SK-N-SH treated with all-trans-retinoic acid at 6 μM for 48 hours (cell line): Measurements from ENCODE around the gene PTPRS.

Experiments
- ATAC-seq: fragments of 200-7000 bp; cut with Tn5 transposase; 3 replicates; pipeline ENCODE4 v1.9.1; 2020; ENCODE audit warnings: mild to moderate bottlenecking, moderate library complexity
- CREB5 ChIP-seq: fragments of 250-450 bp; sonication (Bioruptor Pico); IDR thresholded peaks from 2 replicates; pipeline ENCODE4 v1.5.1; 2020; ENCODE audit warnings: low read depth, mild to moderate bottlenecking, moderate library complexity
- CSDC2 ChIP-seq: fragments of 250-450 bp; sonication (Bioruptor Pico); IDR thresholded peaks from 2 replicates; pipeline ENCODE4 v1.5.0; 2020; ENCODE audit warnings: mild to moderate bottlenecking, moderate library complexity
- CSRNP3 ChIP-seq: fragments of 250-450 bp; sonication (Bioruptor Pico); IDR thresholded peaks from 2 replicates; pipeline ENCODE4 v1.5.1; 2021; ENCODE audit warnings: mild to moderate bottlenecking, moderate library complexity
- ESRRG ChIP-seq: fragments of 250-450 bp; sonication (Bioruptor Pico); IDR thresholded peaks from 2 replicates; pipeline ENCODE4 v1.6.1; 2021; ENCODE audit warnings: mild to moderate bottlenecking
- GLIS3 ChIP-seq: fragments of 250-450 bp; sonication (Bioruptor Pico); IDR thresholded peaks from 2 replicates; pipeline ENCODE4 v1.5.0; 2020; ENCODE audit warnings: mild to moderate bottlenecking, moderate library complexity
- ISL1 ChIP-seq: fragments of 250-450 bp; sonication (Bioruptor Pico); IDR thresholded peaks from 2 replicates; pipeline ENCODE4 v2.1.2; 2022; ENCODE audit warnings: mild to moderate bottlenecking, moderate library complexity
- OSR1 ChIP-seq: fragments of 250-450 bp; sonication (Bioruptor Pico); IDR thresholded peaks from 2 replicates; pipeline ENCODE4 v1.8.0; 2022; ENCODE audit warnings: moderate library complexity, mild to moderate bottlenecking, inconsistent platforms
- POU6F1 ChIP-seq: fragments of 250-450 bp; sonication (Bioruptor Pico); IDR thresholded peaks from 2 replicates; pipeline ENCODE4 v1.8.0; 2021; ENCODE audit warnings: low read depth, mild to moderate bottlenecking, moderate library complexity, borderline replicate concordance
- PPARA ChIP-seq: fragments of 250-450 bp; sonication (Bioruptor Pico); IDR thresholded peaks from 2 replicates; pipeline ENCODE4 v1.5.0; 2020; ENCODE audit warnings: mild to moderate bottlenecking, borderline replicate concordance
- RARB ChIP-seq: fragments of 250-450 bp; sonication (Bioruptor Pico); IDR thresholded peaks from 2 replicates; pipeline ENCODE4 v1.8.0; 2021; ENCODE audit warnings: mild to moderate bottlenecking, moderate library complexity
- SNAI2 ChIP-seq: fragments of 250-450 bp; sonication (Bioruptor Pico); IDR thresholded peaks from 2 replicates; pipeline ENCODE4 v1.5.0; 2020; ENCODE audit warnings: mild to moderate bottlenecking, moderate library complexity
- TOX ChIP-seq: fragments of 250-450 bp; sonication (Bioruptor Pico); IDR thresholded peaks from 2 replicates; pipeline ENCODE4 v1.8.0; 2021; ENCODE audit warnings: mild to moderate bottlenecking, moderate library complexity, borderline replicate concordance
- TSHZ2 ChIP-seq: fragments of 250-450 bp; sonication (Bioruptor Pico); IDR thresholded peaks from 2 replicates; pipeline ENCODE4 v1.5.0; 2020; ENCODE audit warnings: mild to moderate bottlenecking, moderate library complexity
- ZC3H10 ChIP-seq: fragments of 250-450 bp; sonication (Bioruptor Pico); IDR thresholded peaks from 2 replicates; pipeline ENCODE4 v1.5.1; 2021; ENCODE audit warnings: mild to moderate bottlenecking, moderate library complexity
- ZFP3 ChIP-seq: fragments of 250-450 bp; sonication (Bioruptor Pico); IDR thresholded peaks from 2 replicates; pipeline ENCODE4 v1.5.0; 2020; ENCODE audit warnings: mild to moderate bottlenecking, moderate library complexity
- ZFP30 ChIP-seq: fragments of 450-650 bp; formaldehyde crosslinking; IDR thresholded peaks from 2 replicates; pipeline ENCODE4 v1.5.0; 2022; ENCODE audit warnings: mild to moderate bottlenecking, moderate library complexity
- ZNF70 ChIP-seq: fragments of 450-650 bp; formaldehyde crosslinking; IDR thresholded peaks from 2 replicates; pipeline ENCODE4 v1.5.0; 2020; ENCODE audit warnings: mild to moderate bottlenecking, moderate library complexity
- ZNF8 ChIP-seq: fragments of 450-650 bp; formaldehyde crosslinking; IDR thresholded peaks from 2 replicates; pipeline ENCODE4 v1.5.0; 2020; ENCODE audit warnings: mild to moderate bottlenecking, moderate library complexity

PTPRS gene

GRCh38 chr19:5333581-5334365 lies 6.8 kb downstream of the PTPRS start (continued):
- TF ChIP-seq CSRNP3 (CRISPR knock-in tag) (no peak), GLIS3 (no peak), OSR1 (CRISPR knock-in tag) (no peak)
- TF ChIP-seq, all 23 proteins: peak for 0

- TF ChIP-seq POU6F1 (no peak), ZFP3 (CRISPR knock-in tag) (no peak), TOX (CRISPR knock-in tag) (no peak), CREB5 (CRISPR knock-in tag) (no peak)
- TF ChIP-seq, all 23 proteins: peak for 0
- no peak for ATAC-seq
Observed at GRCh38 chr19:5332501-5332900, 8.1 kb downstream of the PTPRS start.

GRCh38 chr19:5331790-5332189 lies 8.8 kb downstream of the PTPRS start:
- TF ChIP-seq CSRNP3 (CRISPR knock-in tag), result no peak
- no peak for TF ChIP-seq ISL1 (CRISPR knock-in tag)
- no peak for TF ChIP-seq TSHZ2 (CRISPR knock-in tag)
- TF ChIP-seq CREB5 (CRISPR knock-in tag), result no peak
- TF ChIP-seq GLIS3, result no peak
- no peak for TF ChIP-seq TOX (CRISPR knock-in tag)
- TF ChIP-seq ZC3H10, result no peak
- TF ChIP-seq, all 23 proteins: peak for 0
- no peak for ATAC-seq

- ATAC-seq, result no peak
- TF ChIP-seq ISL1 (CRISPR knock-in tag), result no peak
- no peak for TF ChIP-seq ESRRG (CRISPR knock-in tag)
- TF ChIP-seq SNAI2 (CRISPR knock-in tag), result no peak
- no peak for TF ChIP-seq ZNF8 (CRISPR knock-in tag)
- TF ChIP-seq OSR1 (CRISPR knock-in tag), result no peak
- no peak for TF ChIP-seq PPARA (CRISPR knock-in tag)
- no peak for TF ChIP-seq CREB5 (CRISPR knock-in tag)
- TF ChIP-seq CSRNP3 (CRISPR knock-in tag), result no peak
- no peak for TF ChIP-seq GLIS3
- TF ChIP-seq RARB (CRISPR knock-in tag), result no peak
- no peak for TF ChIP-seq TSHZ2 (CRISPR knock-in tag)
- TF ChIP-seq CSDC2, result no peak
- no peak for TF ChIP-seq ZNF70 (CRISPR knock-in tag)
- no peak for TF ChIP-seq ZFP30
Observed at GRCh38 chr19:5330307-5330720, 10.3 kb downstream of the PTPRS start.
